AG04449 (cell line): Measurements from ENCODE around the gene BAZ2B.

Experiments
- CTCF ChIA-PET: fragments of 350-600 bp; formaldehyde crosslinking; extraction: SDS; loops from one replicate; lab custom pipeline; 2021; ENCODE audit warnings: antibody characterized with exemption; lab: Yijun Ruan, JAX
- POLR2A ChIA-PET: fragments of 400-600, 350-600 bp; formaldehyde crosslinking; extraction: SDS; loops from one replicate; lab custom pipeline; 2020; ENCODE audit warnings: antibody characterized with exemption, inconsistent platforms; lab: Yijun Ruan, JAX
- DNase-seq: peaks from one replicate; pipeline ENCODE4 v3.0.0-alpha.2; 2010; ENCODE audit warnings: low read depth, low spot score
- H3K4me3 ChIP-seq: 2 replicates; pipeline ENCODE4 v1.5.1; 2011; ENCODE audit warnings: low read depth, mild to moderate bottlenecking, control low read depth, low read length
- CTCF ChIP-seq: IDR thresholded peaks from one replicate; pipeline ENCODE4 v1.5.1; 2011; ENCODE audit warnings: mild to moderate bottlenecking, moderate library complexity, low read length, control low read depth, inconsistent platforms; ENCODE audit not compliant: insufficient read depth; ENCODE audit errors: missing control alignments

Gene BAZ2B

DNA sequence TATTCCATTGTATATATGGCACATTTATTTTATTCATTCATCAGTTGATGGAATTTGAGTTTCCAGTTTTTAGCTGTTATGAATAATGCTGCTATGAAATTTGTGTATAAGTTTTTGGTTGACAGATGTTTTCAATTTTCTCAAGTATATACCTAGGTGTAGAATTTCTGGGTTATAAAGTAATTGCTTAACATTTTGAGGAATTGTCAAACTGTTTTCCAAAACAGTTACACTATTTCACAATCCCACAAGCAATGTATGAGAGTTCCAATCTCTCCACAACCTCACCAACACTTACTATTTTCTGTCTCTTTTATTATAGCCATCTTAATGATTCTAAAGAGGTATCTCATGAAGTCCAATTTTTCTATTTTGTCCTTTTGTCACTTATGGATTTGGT lies 317.4 kb downstream of the BAZ2B start:
- H3K4me3 ChIP-seq = no peak overlapping the region
- no peak for DNase-seq
- CTCF ChIA-PET = no interaction called here
- no peak for TF ChIP-seq CTCF
- POLR2A ChIA-PET = no interaction called here

GRCh38 chr2:159297042-159297707 lies 319.2 kb downstream of the BAZ2B start:
- H3K4me3 ChIP-seq = no peak overlapping the region
- no peak for DNase-seq
- TF ChIP-seq CTCF = no peak
- CTCF ChIA-PET = interaction anchor here (1.2 kb wide), 1 partner anchor 498 kb away, joined by 3 read pairs; no protein-coding TSS in a partner anchor
- POLR2A ChIA-PET = interaction anchor here (0.6 kb wide), 1 partner anchor 42 kb away, joined by 3 read pairs; no protein-coding TSS in a partner anchor

- TF ChIP-seq CTCF = no peak
- ChIA-PET CTCF (no interaction called here), POLR2A (no interaction called here)
- DNase-seq = no peak
- no peak overlapping the region for H3K4me3 ChIP-seq
Observed at GRCh38 chr2:159292157-159292556, 324.2 kb downstream of the BAZ2B start.

DNA sequence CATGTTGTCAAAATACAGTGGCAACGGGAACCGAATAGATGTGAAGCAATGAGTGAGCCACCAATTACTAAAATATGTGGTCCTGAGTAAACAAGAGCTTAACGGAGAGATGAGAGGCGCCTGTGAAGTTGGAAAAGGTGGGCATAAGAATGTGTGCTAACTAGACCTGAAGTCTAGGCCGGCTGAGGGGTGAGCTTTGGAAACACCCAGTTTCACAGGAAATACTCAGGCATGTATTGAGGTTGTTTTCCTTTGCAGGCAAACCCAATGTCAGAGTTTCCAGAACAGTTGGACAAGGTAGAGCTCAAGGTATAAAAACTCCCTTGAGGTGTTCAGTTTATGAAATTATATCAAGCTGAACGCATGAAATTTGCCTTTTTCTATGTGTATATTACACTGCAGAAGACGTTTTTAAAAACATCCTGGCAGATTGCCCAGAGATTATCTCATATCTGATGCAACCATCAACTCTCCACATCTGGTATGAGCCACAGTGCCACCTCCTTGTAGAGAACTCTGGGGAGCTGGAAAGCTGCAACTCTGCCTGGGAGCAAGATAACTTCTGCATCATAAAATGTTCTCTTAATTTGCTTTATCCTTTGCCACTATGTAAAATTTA lies 325.9 kb downstream of the BAZ2B start:
- TF ChIP-seq CTCF = peak; percentile 9
- DNase-seq = peak; percentile 55
- no peak overlapping the region for H3K4me3 ChIP-seq
- CTCF ChIA-PET = interaction anchor here (0.7 to 1.2 kb wide), 2 partner anchors 20 to 157 kb away, joined by 3 to 4 read pairs; no protein-coding TSS in a partner anchor
- POLR2A ChIA-PET = no interaction called here

GRCh38 chr2:159287733-159288132 lies 328.6 kb downstream of the BAZ2B start:
- TF ChIP-seq CTCF = no peak
- POLR2A ChIA-PET = interaction anchor here (1.0 kb wide), 1 partner anchor 88 kb away, joined by 3 read pairs; no protein-coding TSS in a partner anchor
- H3K4me3 ChIP-seq = no peak overlapping the region
- no peak for DNase-seq
- CTCF ChIA-PET = no interaction called here
